HG03565 (cell line): ENCODE measurements around the gene TNKS2.
"Not testable (repeated sequence)": the region's sequence is repeated elsewhere in the genome, so short reads cannot be mapped to it uniquely, and the experiment has no call there.

Source experiments
- ATAC-seq: cut with Tn5 transposase; IDR thresholded peaks from one replicate; pipeline ENCODE4 v1.9.1; 2021; ENCODE audit warnings: mild to moderate bottlenecking, moderate library complexity; ENCODE audit not compliant: unreplicated experiment

The TNKS2 gene

GRCh38 chr10:91865562-91866081 is 67.4 kb downstream of the TNKS2 start:
- ATAC-seq: no peak

DNA sequence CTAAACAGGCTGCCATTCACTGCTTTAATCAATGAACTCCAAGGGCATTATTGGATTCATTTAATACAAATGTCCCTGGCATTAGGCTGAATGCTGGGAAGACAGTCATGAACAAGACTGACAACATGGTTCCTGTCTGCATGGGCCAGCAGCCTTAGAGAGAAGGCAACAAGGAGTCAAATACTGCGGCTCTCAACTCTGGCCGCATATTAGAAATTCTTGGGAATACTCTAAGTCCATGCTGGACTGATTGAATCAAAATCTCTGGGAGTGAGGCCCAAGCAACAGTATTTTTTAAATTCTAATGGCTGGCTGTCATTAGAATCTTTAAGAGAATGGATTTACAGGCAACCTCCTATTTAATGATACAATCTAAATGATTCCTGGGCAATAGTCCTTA is 76.9 kb downstream of the TNKS2 start:
- no peak for ATAC-seq

- no peak for ATAC-seq
Measured at GRCh38 chr10:91875779-91876178, 77.6 kb downstream of the TNKS2 start.

DNA sequence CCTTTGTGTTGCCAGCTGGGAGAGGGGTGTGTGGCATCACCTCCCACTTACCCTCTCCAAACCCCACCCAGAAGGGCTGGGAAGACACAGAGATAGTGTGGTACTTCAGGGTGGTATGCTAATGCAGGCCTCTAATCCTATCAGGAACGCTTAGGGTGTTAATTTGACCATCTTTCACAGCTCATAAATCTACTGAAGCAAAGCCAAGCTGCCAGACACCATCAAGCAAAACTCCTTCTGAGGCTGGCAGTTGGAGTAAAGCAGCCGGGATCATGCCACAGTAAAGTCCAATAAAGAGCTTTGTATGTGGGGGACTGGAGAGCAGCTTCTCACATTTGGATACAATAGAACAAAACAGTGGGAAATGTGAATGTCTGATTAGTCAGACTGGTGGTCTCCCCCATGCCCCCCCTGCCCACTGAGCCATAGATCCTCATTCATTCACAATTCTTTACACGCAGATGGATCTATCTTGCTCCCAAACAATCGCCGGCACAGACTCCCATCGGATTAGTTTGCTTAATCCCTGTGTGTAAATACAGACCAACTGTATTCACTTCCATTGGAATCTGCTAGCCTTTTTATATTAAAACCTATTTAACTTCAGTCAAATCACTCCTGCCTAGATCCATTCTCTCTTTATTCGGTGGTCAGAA is 81.4 kb downstream of the TNKS2 start:
- ATAC-seq: no peak

GRCh38 chr10:91880310-91880709 is 82.1 kb downstream of the TNKS2 start:
- no peak for ATAC-seq

DNA sequence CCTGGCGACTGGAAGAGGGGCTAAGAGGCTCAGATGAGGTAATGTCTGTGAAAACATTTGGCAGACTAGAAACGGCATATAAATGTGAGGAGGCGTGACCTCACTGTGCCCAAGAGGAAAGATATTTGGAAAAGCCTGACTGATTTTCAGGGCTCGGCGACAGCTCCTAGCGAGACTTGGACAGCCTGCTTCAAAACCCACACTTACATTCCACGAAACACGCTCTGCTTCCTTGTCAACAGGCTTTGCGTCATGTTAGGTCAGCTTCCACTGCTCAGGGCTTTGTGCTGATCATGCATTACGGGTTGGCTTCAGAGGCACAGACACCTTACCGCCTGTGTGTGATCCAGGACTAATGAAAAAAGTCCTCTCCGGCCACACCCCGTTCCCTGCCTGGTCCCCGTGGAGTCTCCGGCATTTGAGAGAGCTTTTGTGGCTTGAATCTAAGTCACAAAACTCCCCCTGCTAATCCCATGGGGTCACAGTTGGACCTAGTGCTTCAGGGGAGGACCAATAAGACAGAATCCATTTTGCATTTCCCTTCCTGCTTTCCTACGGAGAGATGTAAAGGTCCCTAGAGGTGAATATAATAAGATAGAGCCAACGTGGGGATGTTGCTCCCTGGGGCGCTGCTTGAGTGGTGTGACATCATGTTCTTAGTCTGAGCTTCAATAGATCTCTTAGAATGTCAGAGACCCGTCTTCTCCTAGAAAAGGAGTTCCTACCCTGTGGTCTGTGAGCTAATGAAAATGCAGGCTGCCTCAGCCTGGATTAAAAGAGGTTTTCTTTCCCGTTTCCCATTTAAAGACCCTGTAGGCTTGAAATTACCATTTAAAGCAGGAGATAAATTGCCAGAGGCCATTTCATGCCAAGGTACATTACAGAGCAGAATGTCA is 85.6 kb downstream of the TNKS2 start:
- ATAC-seq: no peak

GRCh38 chr10:91884536-91884935 is 86.3 kb downstream of the TNKS2 start:
- no peak for ATAC-seq

DNA sequence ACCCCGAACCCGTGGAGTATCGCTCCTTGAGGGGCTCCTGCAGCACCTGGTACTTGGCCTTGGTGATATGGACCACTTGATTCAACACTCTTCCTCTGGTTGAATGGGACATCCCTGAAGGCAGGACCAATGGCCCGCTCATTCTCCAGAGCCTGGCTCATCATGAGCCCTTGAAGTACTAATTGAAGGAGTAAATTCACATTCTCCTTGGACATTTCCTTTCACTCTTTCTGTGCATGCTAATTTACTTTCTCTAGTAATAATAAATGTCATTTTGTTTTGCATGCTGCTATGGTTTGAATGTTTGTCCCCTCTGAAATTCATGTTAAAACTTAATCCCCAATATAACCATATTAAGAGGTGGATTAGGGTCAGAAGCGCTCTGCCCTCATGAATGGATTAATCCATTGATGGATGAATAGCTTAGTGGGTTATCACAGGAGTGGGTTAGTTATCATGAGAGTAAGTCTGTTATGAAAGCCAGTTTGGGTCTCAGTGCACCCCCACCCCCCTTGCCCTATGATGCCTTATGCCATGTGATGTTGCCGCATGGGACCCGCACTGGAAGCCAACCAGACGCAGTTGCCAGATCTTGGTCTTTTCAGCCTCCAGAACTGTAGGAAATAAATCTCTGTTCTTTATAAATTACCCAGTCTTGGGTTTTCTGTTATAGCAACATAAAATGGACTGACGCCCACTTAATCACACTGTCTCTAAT is 87.3 kb downstream of the TNKS2 start:
- no peak for ATAC-seq

GRCh38 chr10:91886954-91887271 is 88.7 kb downstream of the TNKS2 start:
- no peak for ATAC-seq

DNA sequence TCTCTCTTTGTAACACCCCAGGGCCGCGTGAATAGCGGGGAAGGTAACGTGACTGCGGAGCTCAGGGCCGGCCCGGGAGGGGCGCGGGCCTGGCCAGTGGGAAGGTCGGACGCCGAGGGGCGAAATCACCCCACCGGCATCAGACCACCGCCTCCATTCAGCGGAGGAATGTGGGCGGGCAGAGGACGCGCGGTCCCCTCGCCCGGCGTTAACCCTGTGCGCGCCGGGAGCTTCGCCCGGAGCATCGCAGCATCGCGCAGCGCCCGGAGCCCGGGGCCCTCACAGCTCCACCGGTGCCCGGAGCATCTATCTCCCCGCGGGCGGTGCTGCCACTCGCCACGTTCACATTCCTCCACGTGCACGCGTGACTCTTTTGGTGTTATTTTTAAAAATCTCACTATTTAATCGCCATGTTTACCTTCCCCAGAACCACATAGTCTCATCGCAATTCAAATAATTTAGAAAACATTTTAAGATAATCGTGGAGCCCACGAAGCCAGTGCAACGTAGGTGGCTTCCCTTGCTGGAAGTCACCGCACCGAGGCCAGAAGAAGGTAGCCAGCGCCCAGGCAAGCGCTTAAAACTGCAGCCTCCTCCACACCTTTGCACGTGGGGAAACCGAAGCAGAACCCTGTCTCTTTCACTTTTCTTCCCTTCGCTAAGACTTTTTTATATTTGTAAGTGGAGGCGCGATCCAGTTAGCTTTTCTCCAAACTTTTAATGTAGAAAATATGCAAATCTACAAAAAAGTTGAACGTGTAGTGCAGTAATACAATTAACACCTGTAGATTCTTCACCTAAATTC is 89.2 kb downstream of the TNKS2 start:
- no peak for ATAC-seq

GRCh38 chr10:91891125-91892001 is 93.1 kb downstream of the TNKS2 start:
- ATAC-seq: no peak

DNA sequence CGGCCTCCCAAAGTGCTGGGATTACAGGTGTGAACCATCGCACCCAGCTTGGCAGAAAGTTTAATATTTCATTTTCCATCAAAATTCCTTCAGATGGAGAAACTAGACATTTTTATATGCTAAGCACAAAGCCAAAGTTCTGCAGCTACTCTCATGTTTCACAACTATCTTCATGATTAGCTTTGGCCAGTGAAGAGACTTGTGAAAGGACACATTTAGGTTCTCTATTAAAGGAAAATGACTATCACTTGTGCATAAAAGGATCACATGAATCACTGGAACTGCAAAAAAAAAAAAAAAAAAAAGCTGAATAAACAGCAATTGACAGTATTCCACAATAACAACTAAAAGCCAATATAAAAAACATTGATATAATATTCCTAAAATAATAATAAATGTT is 94.8 kb downstream of the TNKS2 start:
- no peak for ATAC-seq

GRCh38 chr10:91894261-91894685 is 96.0 kb downstream of the TNKS2 start:
- not testable (repeated sequence) for ATAC-seq

DNA sequence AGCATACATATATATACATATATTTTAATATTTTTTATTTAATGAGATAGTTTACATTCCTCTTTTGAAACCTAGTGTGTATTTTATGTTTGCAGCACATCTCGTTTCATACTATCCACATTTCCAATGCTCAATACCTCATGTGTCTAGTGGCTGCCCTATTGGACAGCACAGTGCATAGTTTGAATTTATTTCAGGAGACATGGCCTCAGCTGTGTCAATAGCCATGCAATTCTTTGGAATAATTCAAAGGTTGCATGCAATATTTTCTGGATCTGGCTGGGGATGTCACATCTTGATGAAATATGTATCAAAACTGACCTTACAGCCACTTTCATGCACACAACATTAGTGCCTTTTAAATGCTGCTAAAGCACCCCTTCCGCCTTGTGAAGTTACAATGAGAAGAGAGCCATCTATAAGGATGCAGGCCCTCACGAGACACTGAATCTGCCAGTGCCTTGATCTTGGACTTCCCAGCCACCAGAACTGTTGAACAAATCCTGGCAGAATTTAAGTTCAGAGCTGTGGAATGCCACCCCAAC is 98.1 kb downstream of the TNKS2 start:
- ATAC-seq: no peak

- no peak for ATAC-seq
Measured at GRCh38 chr10:91897421-91897820, 99.2 kb downstream of the TNKS2 start.

GRCh38 chr10:91901784-91902677 is 103.8 kb downstream of the TNKS2 start:
- no peak for ATAC-seq

GRCh38 chr10:91907033-91907594 is 108.9 kb downstream of the TNKS2 start:
- no peak for ATAC-seq

- ATAC-seq: no peak
Measured at GRCh38 chr10:91907914-91908336, 109.7 kb downstream of the TNKS2 start.
